IPS-11a (cell line): ENCODE data around the gene UNC45B.
"Not testable (repeated sequence)": the region's sequence is repeated elsewhere in the genome, so short reads cannot be mapped to it uniquely, and the experiment has no call there.

Source experiments
- H3K4me3 ChIP-seq: one replicate; pipeline ENCODE4 v1.5.1; 2013; ENCODE audit warnings: low read depth, low read length, control low read depth

The UNC45B gene

DNA sequence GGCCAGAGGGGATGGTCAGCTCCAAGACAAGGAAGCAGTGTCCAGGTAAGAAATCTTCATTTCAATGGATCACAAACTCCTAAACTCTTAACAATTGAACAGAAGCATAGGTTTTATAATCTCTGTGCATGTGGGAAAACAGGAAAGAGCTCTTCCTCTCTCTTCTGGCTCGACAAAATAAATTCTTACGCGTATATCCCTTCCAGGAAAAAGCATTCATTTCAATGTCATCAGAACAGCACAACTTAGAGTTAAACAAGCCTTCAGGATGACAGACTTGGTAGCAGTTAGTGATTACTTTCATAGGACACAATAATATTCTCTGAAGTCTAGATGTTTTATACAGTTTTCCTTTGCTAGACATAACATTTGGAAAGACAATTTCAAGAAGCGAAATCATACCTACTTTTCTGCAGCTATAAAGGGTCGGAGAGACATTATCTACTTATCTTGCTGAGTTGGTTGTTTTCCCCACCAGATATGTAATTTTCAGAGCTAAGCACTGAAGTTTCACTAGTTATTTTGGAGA, 65.9 kb downstream of the UNC45B start:
- H3K4me3 ChIP-seq, result no peak overlapping the region

DNA sequence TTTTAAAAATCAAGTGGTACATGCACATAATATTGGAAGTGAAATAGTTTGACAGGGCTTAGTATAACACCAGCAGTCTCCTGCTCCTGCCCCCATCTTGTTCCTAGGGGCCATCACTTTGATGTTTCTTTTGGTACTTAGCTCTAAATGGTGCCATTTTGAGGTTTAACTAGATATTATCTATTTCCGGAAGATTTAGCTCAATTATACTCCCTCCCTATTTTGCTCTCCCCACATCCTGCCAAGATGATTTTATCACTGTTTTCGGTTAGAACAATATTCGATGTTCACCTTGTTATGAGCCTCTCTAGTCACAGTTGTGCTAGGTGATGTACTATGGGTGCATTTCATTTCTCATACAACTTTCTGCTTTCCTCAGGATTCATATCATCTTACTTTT, 66.6 kb downstream of the UNC45B start:
- no peak overlapping the region for H3K4me3 ChIP-seq

DNA sequence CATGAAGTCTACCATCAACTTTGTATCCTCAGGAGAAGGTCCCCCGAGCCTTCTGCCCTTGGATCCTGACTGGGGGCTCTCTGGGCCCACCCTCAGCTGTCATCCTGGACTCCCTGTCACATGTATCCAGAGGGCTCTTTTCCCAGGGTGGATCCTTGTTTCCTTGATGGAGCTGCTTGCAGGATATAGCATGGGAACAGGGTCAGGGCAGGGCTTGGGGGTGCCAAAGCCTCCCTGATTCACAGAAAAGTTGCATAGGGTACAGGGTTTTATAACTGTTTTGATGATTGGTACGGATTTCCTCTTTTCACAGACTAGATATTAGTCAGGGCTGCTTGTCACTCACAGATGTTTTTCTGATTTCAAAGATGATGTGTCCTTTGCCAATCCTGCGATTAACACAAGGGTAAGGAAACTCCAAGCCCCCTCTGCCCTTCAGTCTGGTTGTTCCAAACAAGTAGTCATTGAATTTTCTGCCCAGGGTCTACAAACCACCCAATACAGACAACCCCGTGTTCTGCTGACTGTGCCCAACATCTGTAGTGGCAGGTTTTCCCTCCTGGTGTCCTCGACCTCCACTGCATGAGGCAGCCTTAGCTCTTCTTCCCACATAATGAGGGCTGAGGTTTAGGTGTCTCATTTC, 67.1 kb downstream of the UNC45B start:
- H3K4me3 ChIP-seq, result no peak overlapping the region

DNA sequence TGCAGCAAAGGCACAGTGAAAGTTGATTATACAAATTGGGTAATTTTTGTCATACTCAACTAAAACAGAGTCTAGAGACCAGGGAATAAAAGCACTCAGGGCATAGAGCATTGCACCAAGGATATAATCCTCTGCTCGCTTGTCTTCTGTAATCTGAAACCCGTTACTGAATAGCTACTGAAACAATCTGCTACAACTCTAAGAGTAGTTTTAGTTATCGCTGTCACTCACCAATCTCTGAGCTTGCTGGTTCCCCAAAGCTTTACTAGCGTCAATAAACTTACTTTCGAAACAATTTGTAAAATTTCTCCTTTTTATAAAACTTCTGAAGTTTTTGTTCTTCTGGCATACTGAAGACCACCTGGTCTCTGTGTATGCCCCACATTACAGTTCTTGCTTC, 69.5 kb downstream of the UNC45B start:
- H3K4me3 ChIP-seq, result no peak overlapping the region

DNA sequence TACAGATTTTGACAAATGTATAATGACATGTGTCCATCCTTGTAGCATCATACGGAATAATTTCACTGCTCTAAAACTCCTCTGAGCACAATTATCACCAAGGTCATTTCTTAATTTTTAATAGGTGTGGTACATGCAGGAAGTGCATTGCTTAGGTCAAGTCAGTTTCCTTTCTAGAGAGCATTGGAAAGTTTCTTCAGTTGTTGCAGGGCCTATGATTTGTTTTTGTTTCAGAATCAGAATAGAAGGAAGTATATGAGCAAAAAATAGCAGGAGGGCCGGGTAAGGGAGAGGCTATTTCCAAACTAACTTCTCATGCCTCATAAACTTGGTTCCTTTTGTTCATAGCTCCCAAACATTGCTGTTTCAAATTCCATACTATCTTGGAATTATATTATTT, 71.3 kb downstream of the UNC45B start:
- no peak overlapping the region for H3K4me3 ChIP-seq

DNA sequence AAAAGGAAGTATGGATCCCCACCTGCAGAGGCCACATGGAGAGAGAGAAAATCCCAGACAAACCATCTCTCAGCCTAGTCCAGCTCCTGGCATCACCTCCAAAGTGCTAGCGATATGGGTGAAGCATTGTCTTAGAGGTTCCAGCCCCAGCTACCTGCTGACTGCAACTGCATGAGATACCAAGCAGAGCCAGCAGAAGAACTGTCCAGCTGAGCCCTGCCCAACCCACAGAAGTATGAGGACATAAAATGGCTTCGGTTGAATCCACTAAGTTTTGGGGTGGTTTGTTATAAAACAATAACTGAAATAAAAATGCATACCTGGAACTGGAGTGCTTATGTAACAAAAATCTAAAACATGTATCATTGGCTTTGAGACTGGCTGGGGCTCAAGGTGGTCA, 74.8 kb downstream of the UNC45B start:
- H3K4me3 ChIP-seq, result no peak overlapping the region

DNA sequence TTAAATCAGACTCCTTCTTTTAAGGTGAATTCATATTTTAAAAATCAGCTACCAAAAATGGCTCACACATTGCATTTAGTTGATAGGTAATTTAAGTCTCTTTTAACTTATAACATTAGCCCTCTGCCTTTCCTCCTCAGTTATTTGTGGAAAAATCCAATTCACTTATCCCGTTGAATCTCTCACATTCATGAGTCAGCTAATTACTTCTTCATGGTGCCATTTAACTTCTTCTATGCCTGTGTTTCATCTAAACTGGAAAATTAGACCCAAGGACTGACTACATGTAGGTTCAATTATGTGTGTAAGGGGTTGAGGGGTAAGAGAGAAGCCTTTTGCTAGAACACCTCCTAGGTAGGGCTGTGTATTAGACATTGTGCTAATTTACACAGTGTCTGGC, 76.8 kb downstream of the UNC45B start:
- H3K4me3 ChIP-seq, result no peak overlapping the region

DNA sequence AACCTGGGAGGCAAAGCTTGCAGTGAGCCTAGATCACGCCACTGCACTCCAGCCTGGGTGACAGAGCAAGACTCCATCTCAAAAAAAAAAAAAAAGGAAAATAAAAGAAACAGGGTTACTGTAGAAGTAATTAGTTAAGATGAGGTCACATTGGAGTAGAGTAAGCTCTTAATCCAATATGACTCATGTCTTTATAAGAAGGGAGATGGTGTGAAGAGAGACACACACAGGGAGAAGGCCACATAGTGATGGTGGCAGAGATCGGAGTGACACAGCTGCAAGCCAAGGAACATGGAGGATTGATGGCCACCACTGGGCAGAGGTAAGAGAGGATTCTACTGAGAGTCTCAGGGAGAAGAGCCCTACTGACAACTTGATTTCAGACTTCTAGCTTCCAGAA, 79.9 kb downstream of the UNC45B start:
- no peak overlapping the region for H3K4me3 ChIP-seq

DNA sequence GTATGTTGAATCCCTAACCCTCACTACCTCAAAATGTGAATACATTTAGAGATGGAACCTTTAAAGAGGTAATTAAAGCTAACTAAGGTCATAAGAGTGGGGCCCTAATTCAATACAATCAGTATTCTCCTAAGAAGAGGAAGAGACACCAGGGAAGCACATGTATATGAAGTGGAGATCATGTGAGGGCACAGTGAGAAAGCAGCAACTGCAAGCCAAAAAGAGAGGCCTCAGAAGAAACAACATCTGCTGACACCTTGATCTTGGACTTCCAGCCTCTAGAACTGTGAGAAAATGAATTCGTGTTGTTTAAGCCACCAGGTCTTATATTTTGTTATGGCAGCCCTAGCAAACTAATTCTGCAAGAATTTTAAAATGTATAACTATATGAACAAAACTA, 82.0 kb downstream of the UNC45B start:
- no peak overlapping the region for H3K4me3 ChIP-seq

DNA sequence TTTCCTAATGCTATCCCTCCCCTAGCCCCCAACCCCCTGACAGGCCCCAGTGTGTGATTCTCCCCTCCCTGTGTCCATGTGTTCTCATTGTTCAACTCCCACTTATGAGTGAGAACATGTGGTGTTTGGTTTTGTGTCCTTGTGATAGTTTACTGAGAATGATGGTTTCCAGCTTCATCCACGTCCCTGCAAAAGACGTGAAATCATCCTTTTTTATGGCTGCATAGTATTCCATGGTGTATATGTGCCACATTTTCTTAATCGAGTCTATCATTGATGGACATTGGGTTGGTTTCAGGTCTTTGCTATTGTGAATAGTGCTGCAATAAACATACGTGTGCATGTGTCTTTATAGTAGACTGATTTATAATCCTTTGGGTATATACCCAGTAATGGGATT, 86.7 kb downstream of the UNC45B start:
- H3K4me3 ChIP-seq, result not testable (repeated sequence)

DNA sequence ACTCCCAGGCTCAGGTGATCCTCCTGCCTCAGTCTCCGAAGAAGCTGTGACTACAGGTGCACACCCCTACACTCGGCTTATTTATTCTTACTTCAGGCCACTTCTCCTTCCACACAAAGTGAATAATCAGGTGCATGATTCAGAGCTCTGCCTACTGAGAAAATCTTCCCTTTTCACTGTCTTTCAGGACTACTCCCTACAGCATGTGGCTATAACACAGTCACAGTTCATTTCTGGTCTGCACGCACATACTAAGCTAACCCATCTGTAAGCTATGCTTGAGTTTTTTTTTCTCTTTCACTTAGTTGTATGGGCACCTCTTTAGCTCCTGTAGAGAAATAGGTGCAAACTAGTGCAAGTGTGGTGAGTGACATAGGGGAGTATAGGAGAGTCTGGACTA, 87.7 kb downstream of the UNC45B start:
- no peak overlapping the region for H3K4me3 ChIP-seq

DNA sequence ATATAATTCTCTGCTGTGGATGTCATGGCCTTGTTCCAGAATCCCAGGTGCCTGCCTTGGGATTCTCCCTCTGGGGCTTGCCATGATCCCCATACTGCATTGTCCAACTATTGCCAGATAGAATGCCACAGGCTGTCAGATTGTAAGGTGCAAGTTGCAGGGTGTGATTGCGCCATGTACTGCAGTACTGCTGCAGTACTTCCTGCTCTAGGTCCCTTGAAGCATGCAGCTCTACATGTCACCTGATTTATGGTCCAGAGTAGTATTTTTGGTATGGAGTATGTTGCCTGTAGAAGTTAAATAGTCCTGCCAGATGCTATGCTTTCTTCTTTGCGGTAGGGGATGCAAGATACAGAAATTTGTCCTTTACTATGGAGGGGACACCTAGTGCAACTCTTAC, 88.3 kb downstream of the UNC45B start:
- no peak overlapping the region for H3K4me3 ChIP-seq

DNA sequence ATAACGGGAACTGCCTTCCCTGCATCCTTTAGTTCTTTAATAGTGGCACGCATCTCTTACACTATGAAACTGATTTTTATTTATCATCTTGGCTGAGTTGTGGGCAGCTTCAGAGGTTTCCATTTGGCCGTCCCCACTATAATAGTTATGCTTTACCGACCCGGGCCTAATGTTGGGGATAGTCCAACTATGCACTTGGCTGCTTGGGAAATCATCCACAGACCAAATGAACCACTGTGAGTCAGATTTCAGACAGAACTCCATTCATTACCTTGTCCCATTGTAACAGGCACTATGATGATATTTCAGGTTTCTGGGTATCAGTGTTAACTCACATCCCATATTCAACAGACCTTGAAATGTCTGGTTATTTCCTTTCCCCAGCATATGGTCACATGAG, 89.2 kb downstream of the UNC45B start:
- no peak overlapping the region for H3K4me3 ChIP-seq

DNA sequence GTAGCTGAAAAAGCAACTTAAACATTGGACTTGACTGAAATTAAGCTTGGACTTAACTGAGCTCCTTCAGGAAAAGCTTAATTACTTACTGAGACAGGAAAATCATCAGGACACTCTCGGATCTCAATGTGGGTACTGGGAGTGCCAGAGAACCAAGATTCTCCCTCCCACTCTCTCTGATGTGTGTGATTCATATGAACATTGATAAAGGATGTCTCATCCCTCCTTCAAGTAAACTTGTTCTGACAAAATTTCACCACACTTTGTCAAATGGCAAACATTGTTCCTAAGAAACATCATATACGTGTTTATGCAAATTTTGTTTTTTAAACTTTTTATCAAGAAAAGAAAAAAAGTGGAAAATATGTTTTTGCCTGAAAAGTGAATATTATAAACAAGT, 91.2 kb downstream of the UNC45B start:
- H3K4me3 ChIP-seq, result no peak overlapping the region
